Activated naive CD4-positive, alpha-beta T cell treated with anti-CD3 and anti-CD28 coated beads, Interleukin-2, amount 50 U/mL, for 72 hours (primary cell): ENCODE results near the gene UBE4B. TPM values are rescaled to one million over a fixed set of nuclear protein-coding genes. Genes with fewer than 3 reads are reported as not detected.
A peak's percentile ranks its signal among the peaks of the same experiment; 100 is the strongest.

Experiments
- ATAC-seq, 2 donors: fragments of 150-1000 bp; cut with Tn5 transposase; 2 replicates each; pipeline ENCODE4 v1.10.0; 2021; ENCODE audit warnings: mild to moderate bottlenecking in 2 of 2, moderate library complexity in 2 of 2
- DNase-seq, 2 donors: peaks; one replicate each; pipeline ENCODE4 v3.0.0; 2021 to 2022; ENCODE audit warnings: low spot score in 2 of 2
- H3K27ac Mint-ChIP-seq, 2 donors: one replicate each; pipeline ENCODE4 v1.8.0; 2022; ENCODE audit warnings: mild to moderate bottlenecking in 2 of 2, mixed read lengths in 2 of 2
- H3K36me3 Mint-ChIP-seq, 2 donors: one replicate each; pipeline ENCODE4 v1.8.0; 2022; ENCODE audit warnings: mixed read lengths in 2 of 2
- H3K9me3 Mint-ChIP-seq, 2 donors: one replicate each; pipeline ENCODE4 v1.8.0; 2022; ENCODE audit warnings: mixed read lengths in 2 of 2
- total RNA-seq, 2 donors: library from RNA; stranded (reverse); gene quantifications; one replicate each; pipeline ENCODE4 v1.2.3, GENCODE V29; 2022

The UBE4B gene
- total RNA-seq, 2 donors from 2014 or later, result 30.0 to 44.4 TPM

DNA sequence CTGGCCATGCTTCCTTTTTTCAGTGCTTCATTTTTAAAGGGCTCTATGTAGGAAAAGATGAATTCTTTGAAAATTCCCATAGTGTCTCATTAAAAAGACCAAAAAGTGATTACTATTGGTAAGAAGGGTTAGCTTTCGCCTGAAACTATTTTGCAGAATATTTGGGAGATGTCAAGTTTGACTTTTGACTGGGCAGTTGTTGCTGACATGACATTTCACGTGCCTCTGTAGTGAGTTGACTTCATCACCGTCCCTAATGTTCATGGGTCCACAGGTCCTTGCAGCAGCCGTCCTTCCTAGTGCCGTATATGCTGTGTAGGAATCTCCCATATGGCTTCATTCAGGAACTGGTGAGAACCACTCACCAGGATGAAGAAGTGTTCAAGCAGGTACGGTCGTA, 88.9 kb downstream of the UBE4B start:
- ATAC-seq (no peak), DNase-seq (no peak)
- Mint-ChIP-seq H3K9me3 (no peaks in the 10 kb centered on the region), H3K27ac (no peak overlapping the region), H3K36me3 (no peaks in the 10 kb centered on the region)

- no peaks in the 10 kb centered on the region for H3K36me3 Mint-ChIP-seq
- no peak for ATAC-seq
- H3K27ac Mint-ChIP-seq, result no peak overlapping the region
Observed at GRCh38 chr1:10122926-10123325, 90.2 kb downstream of the UBE4B start.

DNA sequence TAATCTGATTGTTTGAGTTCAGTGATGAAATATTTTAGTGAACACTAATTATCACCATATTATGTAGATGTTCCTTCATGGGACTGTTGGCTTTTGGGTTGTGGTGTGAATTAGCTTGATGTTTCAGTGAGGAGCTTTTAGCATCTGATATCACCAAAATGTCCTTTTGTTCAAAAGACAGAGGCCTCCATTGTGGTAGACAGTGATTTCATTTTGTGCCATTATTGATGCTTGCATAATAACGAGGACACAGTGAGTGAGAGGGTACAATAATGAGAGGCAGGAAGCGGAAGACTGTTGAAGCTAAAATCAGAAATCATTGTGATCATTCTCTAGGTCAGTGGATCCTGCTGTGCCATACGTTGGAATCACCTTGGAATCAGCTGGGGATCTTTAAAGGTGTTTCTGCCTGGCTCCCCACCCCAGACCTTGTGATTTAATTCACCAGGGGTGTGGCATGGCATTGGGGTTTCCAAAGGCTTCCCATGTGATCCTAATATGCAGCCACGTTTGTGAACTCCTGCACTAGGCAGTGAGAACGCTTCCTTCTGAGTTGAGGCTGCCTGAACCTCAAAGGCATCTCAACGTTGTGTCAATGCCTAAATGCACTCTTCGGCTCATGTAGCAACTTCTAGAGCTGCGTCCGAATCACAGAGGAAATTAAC, 95.5 kb downstream of the UBE4B start:
- H3K27ac Mint-ChIP-seq, result no peak overlapping the region
- peaks cover 0 to 6% of the 10 kb centered on the region in 2 donors for H3K36me3 Mint-ChIP-seq
- ATAC-seq (no peak), DNase-seq (no peak)
- no peaks in the 10 kb centered on the region for H3K9me3 Mint-ChIP-seq

More at GRCh38 chr1:10122926-10123325, 90.2 kb downstream of the UBE4B start:
- no peak for DNase-seq
- no peaks in the 10 kb centered on the region for H3K9me3 Mint-ChIP-seq

DNA sequence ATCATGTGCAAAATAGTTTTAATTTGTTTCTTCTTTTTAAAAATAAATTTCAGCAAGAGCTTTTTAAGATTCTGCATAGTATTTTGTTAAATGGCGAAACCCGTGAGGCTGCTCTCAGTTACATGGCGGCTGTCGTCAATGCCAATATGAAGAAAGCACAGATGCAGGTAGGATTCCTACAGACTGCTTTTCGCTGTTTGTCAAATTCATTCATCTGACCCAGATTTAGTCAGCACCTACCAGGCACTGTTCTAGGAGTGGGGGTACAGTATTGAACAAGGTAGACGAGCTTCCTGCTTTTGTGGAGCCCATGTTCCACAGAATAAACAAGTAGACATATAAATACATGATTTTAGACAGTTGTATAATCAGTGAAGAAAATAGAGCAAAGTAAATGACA, 99.6 kb downstream of the UBE4B start:
- H3K27ac Mint-ChIP-seq, result no peak overlapping the region
- no peaks in the 10 kb centered on the region for H3K9me3 Mint-ChIP-seq
- DNase-seq (no peak), ATAC-seq (no peak)
- peaks cover 0 to 11% of the 10 kb centered on the region in 2 donors for H3K36me3 Mint-ChIP-seq

GRCh38 chr1:10132852-10133251, 100.1 kb downstream of the UBE4B start:
- H3K27ac Mint-ChIP-seq, result no peak overlapping the region
- no peaks in the 10 kb centered on the region for H3K9me3 Mint-ChIP-seq
- ATAC-seq, result no peak
- DNase-seq, result no peak
- peaks cover 0 to 14% of the 10 kb centered on the region in 2 donors for H3K36me3 Mint-ChIP-seq

DNA sequence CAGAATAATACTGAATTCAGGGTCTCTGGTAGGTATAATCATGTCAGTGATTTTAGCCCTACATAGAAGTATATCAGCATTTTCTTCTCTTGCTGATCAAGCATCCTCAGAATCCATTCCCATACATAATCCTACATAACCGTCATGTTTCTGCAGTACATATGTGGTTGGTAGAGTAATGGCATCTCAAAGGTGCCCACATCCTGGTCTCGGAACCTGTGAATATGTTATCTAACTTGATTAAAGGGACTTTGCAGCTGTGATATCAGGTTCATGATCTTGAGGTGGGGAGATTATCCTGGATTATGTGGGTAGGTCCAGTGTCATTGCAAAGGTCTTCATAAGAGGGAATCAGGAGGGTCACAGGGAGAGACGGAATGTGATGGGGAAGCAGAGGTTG, 108.2 kb downstream of the UBE4B start:
- H3K27ac Mint-ChIP-seq, result no peak overlapping the region
- ATAC-seq (no peak), DNase-seq (no peak)
- no peaks in the 10 kb centered on the region for H3K9me3 Mint-ChIP-seq
- H3K36me3 Mint-ChIP-seq, result peaks cover 0 to 8% of the 10 kb centered on the region in 2 donors

DNA sequence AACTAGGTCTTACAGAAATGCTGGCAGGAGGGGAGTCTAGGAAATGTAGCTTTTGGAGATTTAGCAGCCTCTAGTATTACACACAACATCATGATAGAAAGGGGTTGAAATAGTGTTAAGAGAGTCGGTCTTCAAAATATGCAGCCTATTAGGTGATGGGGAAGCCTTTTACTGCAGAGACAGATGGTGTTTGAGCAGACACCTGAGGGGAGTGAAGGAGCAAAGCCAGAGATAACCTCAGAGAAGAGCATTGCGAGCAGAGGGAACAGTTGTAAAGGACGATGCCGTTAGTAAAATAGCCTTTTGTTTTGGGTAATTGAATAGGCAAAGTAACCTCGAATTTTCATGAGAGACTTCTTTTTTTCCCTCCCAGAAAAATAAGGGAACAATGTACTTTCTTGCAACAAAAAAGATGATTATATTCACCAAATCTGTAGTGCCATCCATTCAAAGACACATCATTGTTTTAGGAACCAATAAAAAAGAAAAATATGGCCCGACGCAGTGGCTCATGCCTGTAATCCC, 111.3 kb downstream of the UBE4B start:
- H3K36me3 Mint-ChIP-seq, result no peaks in the 10 kb centered on the region

DNA sequence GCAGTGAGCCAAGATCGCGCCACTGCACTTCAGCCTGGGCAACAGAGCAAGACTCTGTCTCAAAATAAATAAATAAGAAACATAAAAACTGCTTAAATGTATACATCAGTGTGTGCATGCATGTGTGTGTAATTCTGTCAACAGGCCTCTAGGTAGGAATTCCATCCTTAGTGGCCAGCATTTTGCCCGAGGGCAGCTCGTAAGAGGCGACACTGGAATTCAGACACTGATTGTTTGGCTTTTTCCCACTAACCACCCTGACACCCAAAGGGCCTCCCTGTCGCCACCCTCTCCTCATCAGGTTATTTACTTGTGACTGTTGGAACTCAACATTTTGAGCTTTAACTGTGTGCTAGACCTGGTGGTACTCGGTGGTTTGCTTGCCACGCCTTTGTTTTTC, 113.6 kb downstream of the UBE4B start:
- DNase-seq, result no peak
- H3K36me3 Mint-ChIP-seq, result no peaks in the 10 kb centered on the region
- no peak for ATAC-seq
- H3K9me3 Mint-ChIP-seq, result no peaks in the 10 kb centered on the region
- H3K27ac Mint-ChIP-seq, result peak overlapping the region in 1 of 2 donors; percentile 12

More for the DNA sequence above, 111.3 kb downstream of the UBE4B start:
- H3K9me3 Mint-ChIP-seq, result no peaks in the 10 kb centered on the region
- H3K27ac Mint-ChIP-seq, result peak overlapping the region in 1 of 2 donors; percentile 45
- no peak for DNase-seq
- ATAC-seq, result no peak

DNA sequence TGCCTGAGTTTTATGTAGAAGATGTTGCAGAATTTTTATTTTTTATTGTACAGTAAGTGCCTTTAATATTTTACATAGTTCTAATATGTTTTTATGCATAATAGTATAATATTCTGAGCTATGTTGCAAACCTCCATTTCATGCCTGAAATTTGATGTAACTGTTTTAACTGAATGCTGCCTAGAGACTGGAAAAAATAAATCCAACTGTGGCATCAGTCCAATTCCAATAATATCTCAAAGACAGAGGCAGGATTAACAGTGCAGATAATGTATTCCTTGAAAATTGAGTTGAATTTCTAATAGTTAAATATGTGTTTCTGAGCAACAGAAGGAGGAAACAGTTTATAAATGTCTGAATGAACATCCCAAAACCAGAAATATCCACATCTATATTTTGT, 116.5 kb downstream of the UBE4B start:
- H3K27ac Mint-ChIP-seq, result no peak overlapping the region
- ATAC-seq, result no peak

DNA sequence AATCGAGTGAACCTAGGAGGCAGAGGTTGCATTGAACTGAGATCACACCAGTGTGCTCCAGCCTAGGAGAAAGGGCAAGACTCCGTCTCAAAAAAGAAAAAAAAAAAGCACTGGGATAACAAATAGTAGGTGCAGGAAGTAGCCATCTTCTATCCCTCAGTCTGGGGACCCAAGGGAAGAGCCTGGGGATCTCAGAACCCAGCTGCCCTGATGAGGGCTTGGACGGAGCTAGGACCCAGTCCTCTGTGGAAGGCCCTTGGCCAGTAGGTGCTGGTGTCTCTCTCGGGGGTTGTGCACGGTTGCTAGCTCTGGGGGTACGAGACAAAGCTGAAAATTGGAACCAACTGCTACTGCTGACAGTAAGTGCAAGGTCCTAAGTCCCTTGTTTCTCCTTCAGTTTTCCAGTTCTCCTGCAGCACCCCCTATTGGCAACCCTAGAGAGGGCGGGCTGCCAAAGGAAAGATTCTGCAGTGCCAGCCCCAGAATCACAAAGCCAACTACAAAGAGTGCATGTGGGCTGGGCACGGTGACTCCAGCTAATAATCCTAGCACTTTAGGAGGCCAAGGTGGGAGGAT, 120.0 kb downstream of the UBE4B start:
- no peaks in the 10 kb centered on the region for H3K9me3 Mint-ChIP-seq
- no peaks in the 10 kb centered on the region for H3K36me3 Mint-ChIP-seq
- H3K27ac Mint-ChIP-seq, result peak overlapping the region in 1 of 2 donors; percentile 14
- ATAC-seq (peak; percentile 31 to 62), DNase-seq (peak in 1 of 2 donors; percentile 61)

More for the DNA sequence above, 116.5 kb downstream of the UBE4B start:
- Mint-ChIP-seq H3K36me3 (no peaks in the 10 kb centered on the region), H3K9me3 (no peaks in the 10 kb centered on the region)
- DNase-seq, result no peak

DNA sequence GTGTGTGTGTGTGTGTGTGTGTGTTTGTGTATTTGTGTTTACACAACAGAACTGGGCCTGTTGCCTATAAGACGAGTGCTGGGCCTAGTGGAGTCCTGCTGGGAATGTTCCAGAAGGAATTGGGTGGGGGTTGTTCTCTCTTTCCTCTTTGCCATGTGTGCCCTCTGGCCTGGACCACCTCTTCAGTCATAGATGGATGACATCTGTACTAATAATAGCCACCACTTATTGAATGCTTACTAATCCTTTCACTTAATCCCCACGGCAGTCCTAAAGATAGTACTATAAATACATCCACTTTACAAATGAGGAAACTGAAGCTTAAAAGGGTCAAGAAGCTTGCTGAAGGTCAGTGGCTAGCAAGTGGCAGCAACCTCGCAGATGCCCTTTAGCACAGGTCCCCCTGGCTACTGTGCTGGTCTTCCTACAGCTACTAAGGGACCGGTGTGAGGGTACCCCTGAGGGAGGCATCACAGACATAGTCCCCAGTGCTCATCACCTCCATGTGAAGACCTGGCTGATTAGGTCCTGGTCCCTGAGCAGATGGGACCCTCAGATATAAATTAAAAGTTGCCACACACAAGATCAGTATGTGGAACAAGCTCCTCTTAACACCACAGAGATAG, 122.4 kb downstream of the UBE4B start:
- DNase-seq (no peak), ATAC-seq (no peak)
- Mint-ChIP-seq H3K9me3 (no peaks in the 10 kb centered on the region), H3K27ac (peak overlapping the region; percentile 30 to 49), H3K36me3 (no peaks in the 10 kb centered on the region)

DNA sequence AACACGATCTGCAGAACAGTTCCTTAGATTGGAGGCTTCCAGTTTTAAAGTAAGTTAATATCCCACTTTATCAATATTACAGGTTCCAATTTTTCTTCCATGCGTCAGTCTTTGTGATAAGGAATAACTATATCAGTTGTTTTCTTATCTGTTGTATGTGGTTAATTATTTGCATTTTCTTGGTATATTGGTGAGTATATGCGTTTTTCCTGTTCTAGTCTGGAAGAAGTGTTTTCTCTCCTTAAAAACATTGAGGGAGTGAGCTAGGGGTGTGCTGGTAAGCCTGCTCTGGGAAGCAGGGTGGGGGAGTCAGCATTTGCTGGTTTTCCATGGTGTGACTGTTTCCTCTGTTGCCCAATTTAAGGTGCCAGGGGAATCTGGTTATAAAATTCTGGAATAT, 127.4 kb downstream of the UBE4B start:
- H3K36me3 Mint-ChIP-seq, result no peaks in the 10 kb centered on the region
- DNase-seq (no peak), ATAC-seq (no peak)
- H3K27ac Mint-ChIP-seq, result peak overlapping the region; percentile 24 to 71
- H3K9me3 Mint-ChIP-seq, result no peaks in the 10 kb centered on the region

DNA sequence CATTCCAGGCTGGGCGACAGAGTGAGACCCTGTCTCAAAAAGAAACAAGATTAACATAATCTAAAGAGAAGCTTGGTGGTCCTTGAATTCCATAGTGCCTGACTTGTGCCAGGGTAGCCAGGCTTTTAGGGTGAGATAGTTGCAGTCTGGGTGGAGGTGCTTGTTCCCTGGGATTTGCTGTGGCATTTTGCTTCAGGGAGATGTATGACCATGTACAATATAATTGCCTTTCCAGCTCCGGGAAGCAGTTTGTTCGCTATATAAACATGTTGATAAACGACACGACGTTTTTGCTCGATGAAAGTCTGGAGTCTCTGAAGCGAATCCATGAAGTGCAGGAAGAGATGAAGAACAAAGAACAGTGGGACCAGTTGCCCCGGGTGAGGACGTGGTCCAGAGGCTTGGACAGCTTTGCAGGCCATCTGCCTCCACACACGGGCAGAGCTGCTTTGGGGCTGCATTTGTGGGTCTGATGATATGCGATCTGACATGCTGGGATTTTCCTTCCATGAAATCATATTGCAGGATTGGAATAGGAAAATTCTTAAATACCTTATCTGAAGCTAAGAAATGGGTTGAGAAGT, 128.2 kb downstream of the UBE4B start:
- Mint-ChIP-seq H3K27ac (peak overlapping the region; percentile 3 to 71), H3K9me3 (no peaks in the 10 kb centered on the region), H3K36me3 (no peaks in the 10 kb centered on the region)
- DNase-seq, result no peak
- no peak for ATAC-seq

GRCh38 chr1:10161541-10162290, 129.0 kb downstream of the UBE4B start:
- no peak for ATAC-seq
- no peaks in the 10 kb centered on the region for H3K9me3 Mint-ChIP-seq
- H3K36me3 Mint-ChIP-seq, result no peaks in the 10 kb centered on the region
- peak overlapping the region in 1 of 2 donors; percentile 50 for H3K27ac Mint-ChIP-seq
- DNase-seq, result no peak

GRCh38 chr1:10168912-10169514, 136.3 kb downstream of the UBE4B start:
- ATAC-seq, result no peak
- DNase-seq, result no peak
- Mint-ChIP-seq H3K36me3 (peaks cover 14 to 42% of the 10 kb centered on the region in 2 donors), H3K9me3 (peaks cover 0 to 7% of the 10 kb centered on the region in 2 donors), H3K27ac (peak overlapping the region; percentile 93 to 95)

GRCh38 chr1:10170239-10170574, 137.4 kb downstream of the UBE4B start:
- peak; percentile 93 to 94 for ATAC-seq
- peak in 1 of 2 donors; percentile 40 for DNase-seq
- H3K9me3 Mint-ChIP-seq, result peaks cover 4 to 13% of the 10 kb centered on the region in 2 donors
- H3K27ac Mint-ChIP-seq, result peak overlapping the region; percentile 93 to 95
- H3K36me3 Mint-ChIP-seq, result peaks cover 20 to 51% of the 10 kb centered on the region in 2 donors
